Endothelial cell of hepatic sinusoid (primary cell): ENCODE measurements around the gene PIGC.

Source experiments
- in situ Hi-C: cut with HindIII; loops from 2 replicates; pipeline ENCODE4 v1.10.0; 2017; ENCODE audit warnings: low sequenced_read_pairs

Gene PIGC

DNA sequence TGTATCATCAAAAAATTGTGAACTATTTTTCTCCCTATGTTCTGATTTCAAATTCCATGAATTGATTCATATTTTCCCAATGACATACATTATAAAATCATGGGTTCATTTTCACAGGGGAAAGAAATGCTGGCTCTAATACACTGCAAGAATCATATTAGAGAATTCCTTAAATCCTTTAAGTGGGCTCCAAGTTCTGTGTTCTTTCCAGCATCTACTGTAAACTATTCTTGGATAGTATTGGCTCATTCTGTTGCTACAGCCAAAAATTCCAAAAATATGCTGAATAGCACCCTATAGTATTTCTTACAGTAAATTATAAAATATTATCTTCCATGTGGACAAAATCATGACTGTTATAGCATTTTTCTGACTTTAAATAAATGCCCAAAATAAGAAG, 42.4 kb downstream of the PIGC start:
- in situ Hi-C loops: loop anchor here (10.0 kb wide), 1 partner anchor 397 kb away; no protein-coding TSS in a partner anchor

- in situ Hi-C loops: loop anchor here (10.0 kb wide), 1 partner anchor 396 kb away; no protein-coding TSS in a partner anchor
Measured at GRCh38 chr1:172400722-172401105, 43.2 kb downstream of the PIGC start.

DNA sequence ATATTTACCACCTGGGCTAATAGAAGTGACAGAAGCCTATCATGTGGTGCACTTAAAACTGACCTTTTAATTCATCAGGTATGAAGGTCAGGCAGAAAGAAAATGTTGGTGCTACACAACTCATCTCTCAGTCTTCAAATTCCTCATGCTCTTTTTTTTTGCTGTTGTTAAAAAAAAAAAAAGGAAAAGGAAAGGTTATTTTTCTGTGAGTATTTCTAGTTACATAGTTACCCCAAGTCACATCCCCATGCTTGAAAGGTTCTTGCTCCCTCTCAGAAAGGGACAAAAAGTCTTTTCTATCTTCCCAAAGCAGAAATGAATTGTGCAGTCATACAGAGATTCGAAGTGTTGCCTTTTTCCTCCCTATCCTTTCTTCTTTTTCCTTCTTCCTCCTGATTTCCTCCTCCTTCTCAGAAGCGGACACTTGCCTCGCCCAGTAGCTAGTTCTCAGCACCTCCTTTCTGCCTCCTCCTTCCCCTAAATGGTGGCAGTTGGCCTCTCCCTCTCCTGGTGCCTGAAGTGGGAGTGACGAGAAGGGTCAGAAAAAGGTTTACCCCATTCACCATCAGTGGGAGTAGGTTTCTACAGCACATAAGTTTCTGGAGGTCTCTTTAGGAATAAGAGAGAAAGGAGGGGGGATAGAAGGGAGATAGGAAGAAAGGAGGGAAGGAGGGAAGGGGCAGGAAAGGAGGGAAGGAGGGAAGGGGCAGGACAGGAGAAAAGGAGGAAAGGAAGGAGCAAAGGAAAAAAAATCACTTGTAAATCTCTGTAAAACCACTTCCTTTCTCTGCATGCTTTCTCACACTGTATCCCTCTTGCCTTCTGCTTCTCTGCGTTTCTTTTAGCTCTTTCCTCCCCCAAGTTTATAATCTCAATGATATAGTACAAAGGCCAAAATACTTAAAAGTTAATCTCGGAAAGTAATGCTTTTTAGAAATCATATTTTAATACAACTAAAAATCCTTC, 43.8 kb downstream of the PIGC start:
- in situ Hi-C loops: loop anchor here (10.0 kb wide), 1 partner anchor 395 kb away; no protein-coding TSS in a partner anchor

DNA sequence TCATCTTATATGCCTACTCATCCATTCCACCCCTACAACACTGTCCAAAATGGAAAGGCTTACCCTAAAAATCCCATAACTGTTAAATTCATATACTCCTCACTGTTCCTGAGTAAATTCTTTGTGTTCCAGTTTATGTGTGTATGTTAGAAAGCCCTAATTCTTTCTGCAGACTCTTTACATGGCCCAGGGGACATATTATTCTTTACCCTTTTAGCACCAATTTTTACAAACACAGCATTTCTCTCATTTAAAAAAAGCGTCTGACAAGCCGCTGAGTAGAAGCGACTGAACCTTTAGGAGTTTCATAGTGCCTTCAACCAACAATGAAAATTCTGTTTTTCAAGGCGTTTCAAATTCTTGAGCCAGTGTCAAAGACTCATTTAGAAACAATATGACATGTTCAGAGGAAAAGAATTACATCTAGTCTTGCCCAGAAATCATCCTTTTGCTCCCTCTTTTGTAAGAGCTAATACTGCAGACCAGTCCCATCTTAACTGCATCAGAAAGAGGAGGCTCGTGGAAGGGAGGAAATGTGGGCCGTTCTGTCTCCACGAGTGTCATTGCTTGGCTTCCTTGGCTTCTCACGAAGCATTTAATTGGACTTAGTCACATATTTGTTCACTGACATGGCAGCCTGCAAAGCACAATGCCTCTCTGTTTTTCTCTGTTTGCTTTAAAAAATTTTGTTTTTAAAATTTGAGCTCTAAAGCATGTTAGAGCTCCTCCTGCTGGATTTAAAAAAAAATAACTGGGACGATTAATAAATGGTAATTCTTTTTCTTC, 44.7 kb downstream of the PIGC start:
- in situ Hi-C loops: no loop called here

- in situ Hi-C loops: no loop called here
Measured at GRCh38 chr1:172398193-172398592, 45.7 kb downstream of the PIGC start.

DNA sequence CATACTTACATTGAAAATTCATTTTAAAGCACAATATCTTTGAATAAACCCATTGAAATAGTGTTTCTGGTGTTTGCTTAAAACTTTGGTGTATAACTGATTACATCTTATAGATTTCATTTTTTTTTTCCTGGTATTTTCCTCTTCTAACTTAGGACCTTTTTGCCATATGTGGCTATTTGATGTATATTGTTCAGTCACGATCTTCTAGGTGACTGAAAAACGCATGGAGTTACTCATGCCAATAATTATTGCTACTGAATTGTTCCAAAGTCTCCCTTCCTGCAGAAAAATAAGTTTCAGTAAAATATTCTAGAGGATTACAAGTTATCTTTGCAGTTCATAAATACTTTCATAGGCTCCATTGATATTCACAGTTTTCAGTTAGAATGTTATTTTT, 46.2 kb downstream of the PIGC start:
- in situ Hi-C loops: no loop called here

DNA sequence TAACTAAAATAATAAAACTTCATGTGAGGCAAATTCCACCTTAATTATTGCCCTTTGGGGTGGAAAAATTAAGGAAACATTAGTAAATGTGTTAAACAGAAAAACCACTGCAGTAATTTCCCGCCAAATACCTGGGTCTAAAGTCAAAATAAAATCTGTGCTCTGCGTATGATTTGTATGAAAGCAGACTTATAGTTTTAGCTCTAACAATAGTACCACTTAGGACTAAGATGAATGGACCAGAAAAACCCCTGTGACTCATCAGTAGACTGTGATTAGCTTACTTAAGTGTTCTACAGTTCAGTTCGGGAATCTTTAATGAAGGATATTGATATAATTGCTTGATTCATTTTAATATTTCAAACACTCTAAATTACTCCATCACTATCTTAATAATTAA, 46.6 kb downstream of the PIGC start:
- in situ Hi-C loops: no loop called here

GRCh38 chr1:172395576-172395975, 48.3 kb downstream of the PIGC start:
- in situ Hi-C loops: no loop called here

GRCh38 chr1:172394811-172395210, 49.1 kb downstream of the PIGC start:
- in situ Hi-C loops: no loop called here

- in situ Hi-C loops: no loop called here
Measured at GRCh38 chr1:172394141-172394751, 49.6 kb downstream of the PIGC start.

DNA sequence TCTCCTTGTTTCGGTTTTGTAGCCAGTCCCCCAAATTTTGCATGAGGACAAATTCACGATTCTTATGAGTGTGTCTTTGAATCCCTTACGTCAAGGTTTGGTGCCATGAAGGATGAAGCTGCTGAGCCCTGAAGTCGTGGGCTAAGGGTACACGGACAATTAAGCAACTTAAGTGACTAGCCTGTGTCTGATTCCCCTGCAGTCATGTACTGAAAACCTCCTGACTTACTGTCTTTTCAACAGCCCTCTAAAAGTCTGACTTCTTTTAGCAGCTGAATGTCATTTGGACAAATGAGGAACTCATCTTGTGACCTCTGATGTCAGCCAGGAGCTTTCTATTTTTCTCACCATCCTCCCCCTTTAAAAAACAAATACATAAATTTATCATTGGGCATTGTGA, 50.5 kb downstream of the PIGC start:
- in situ Hi-C loops: no loop called here

- in situ Hi-C loops: no loop called here
Measured at GRCh38 chr1:172391976-172392375, 51.9 kb downstream of the PIGC start.
